GM06990 (cell line): ENCODE results near the gene AGK.
"Not testable (repeated sequence)": the region's sequence is repeated elsewhere in the genome, so short reads cannot be mapped to it uniquely, and the experiment has no call there.

Experiments
- DNase-seq: peaks from one replicate; pipeline ENCODE4 v3.0.0-alpha.2; 2011; ENCODE audit not compliant: insufficient read length; ENCODE audit errors: extremely low read depth
- H3K27me3 ChIP-seq: replicated peaks from 2 replicates; pipeline ENCODE4 v1.6.0; 2011; ENCODE audit warnings: low read length; ENCODE audit not compliant: control insufficient read depth, insufficient read depth
- H3K36me3 ChIP-seq: 2 replicates; pipeline ENCODE4 v1.5.1; 2011; ENCODE audit warnings: low read length; ENCODE audit not compliant: control insufficient read depth, insufficient read depth
- H3K4me3 ChIP-seq: replicated peaks from 2 replicates; pipeline ENCODE4 v1.5.1; 2011; ENCODE audit warnings: low read depth, mild to moderate bottlenecking, control low read depth, low read length
- CTCF ChIP-seq: IDR thresholded peaks from 2 replicates; pipeline ENCODE4 v1.5.1; 2011; ENCODE audit warnings: low read length, control low read depth, mild to moderate bottlenecking, inconsistent platforms; ENCODE audit not compliant: insufficient read depth, poor library complexity, severe bottlenecking

Gene AGK

DNA sequence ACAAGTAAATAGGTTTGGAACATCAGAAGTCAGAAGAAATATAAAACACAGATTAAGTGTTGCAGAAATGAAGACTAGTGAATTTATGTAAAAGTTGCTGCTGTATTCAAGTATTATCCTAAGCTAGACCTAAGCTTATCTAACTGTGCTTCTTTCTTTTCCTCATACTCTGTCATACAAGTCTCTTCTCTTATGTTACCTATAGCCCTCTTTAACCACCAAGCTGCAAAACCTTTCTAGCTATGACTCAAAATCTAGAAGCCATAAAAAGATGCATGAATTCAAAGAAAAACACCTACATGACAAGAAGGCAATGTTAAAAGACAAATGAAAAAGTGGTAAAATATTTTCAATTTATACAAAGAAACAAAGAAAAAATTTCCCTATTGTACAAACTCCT is 127.8 kb downstream of the AGK start:
- no peak for TF ChIP-seq CTCF
- no peak overlapping the region for H3K4me3 ChIP-seq
- no peak for DNase-seq
- no peaks in the 10 kb centered on the region for H3K27me3 ChIP-seq
- peaks cover 5% of the 10 kb centered on the region for H3K36me3 ChIP-seq

- peaks cover 7% of the 10 kb centered on the region for H3K36me3 ChIP-seq
- DNase-seq = no peak
- H3K4me3 ChIP-seq = no peak overlapping the region
- H3K27me3 ChIP-seq = no peaks in the 10 kb centered on the region
- no peak for TF ChIP-seq CTCF
These were observed 134.2 kb downstream of the AGK start for GRCh38 chr7:141685285-141686023.

GRCh38 chr7:141686074-141686473 is 134.9 kb downstream of the AGK start:
- no peak for TF ChIP-seq CTCF
- Histone ChIP-seq H3K4me3 (no peak overlapping the region), H3K36me3 (peaks cover 7% of the 10 kb centered on the region), H3K27me3 (no peaks in the 10 kb centered on the region)
- DNase-seq = no peak

DNA sequence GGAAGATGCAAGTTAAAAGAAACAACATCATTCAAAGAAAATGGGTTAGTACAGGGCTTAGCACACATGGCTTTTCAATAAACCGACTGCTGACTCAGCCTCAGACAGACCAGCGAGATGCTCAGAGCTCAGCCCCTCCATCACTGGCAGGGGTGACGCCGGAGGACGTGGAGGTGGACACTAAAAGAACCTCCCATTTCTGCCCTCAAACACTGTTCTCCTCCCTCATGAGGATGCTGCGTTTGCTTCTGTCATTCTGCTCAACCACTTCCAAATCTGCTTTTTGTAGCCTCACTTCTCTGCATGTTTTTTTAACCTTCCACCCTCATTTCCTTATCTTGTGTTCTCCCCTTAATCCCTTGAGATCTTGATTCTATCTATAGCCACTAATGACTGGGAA is 135.5 kb downstream of the AGK start:
- no peak for DNase-seq
- Histone ChIP-seq H3K4me3 (no peak overlapping the region), H3K27me3 (no peaks in the 10 kb centered on the region), H3K36me3 (peaks cover 7% of the 10 kb centered on the region)
- no peak for TF ChIP-seq CTCF

DNA sequence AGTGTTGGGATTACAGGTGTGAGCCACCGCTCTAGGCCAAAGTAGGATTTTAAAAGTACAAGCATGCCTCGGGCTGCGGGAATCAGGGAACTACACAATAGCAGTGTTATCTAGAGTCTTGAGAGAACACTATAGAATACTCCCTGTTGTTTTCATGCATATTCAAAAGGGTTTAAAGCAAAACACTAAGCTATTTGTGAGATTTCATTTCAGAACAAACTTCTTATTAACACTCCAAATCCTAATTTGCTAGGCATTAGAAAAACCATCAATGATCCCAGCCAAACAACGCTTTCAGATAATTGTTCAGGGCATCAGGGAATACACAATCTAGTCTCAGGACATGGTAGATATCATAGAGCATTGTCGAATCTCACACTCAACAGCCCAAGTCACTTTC is 136.8 kb downstream of the AGK start:
- peaks cover 4% of the 10 kb centered on the region for H3K36me3 ChIP-seq
- no peak for TF ChIP-seq CTCF
- H3K4me3 ChIP-seq = no peak overlapping the region
- DNase-seq = no peak
- no peaks in the 10 kb centered on the region for H3K27me3 ChIP-seq

GRCh38 chr7:141689072-141689825 is 138.0 kb downstream of the AGK start:
- H3K27me3 ChIP-seq, H3K4me3 ChIP-seq, H3K36me3 ChIP-seq, DNase-seq: not testable (repeated sequence)
